Activated T-helper 2 cell treated with anti-CD3 and anti-CD28 coated beads, Interferon-gamma antibody, Interleukin-2, Interleukin-4, amounts not matched to agents 10 μg/mL and 5 μg/mL and 100 μg/mL, durations not matched to agents 14 hours and 24 hours and 36 hours (primary cell): ENCODE data around the gene TAB2. TPM values are rescaled to one million over a fixed set of nuclear protein-coding genes. Genes with fewer than 3 reads are reported as not detected.
"Not testable (repeated sequence)": the region's sequence is repeated elsewhere in the genome, so short reads cannot be mapped to it uniquely, and the experiment has no call there.

Source experiments
- DNase-seq: peaks from one replicate; pipeline ENCODE4 v3.0.0; 2021; ENCODE audit warnings: low spot score
- H3K27ac Mint-ChIP-seq: one replicate; pipeline ENCODE4 v1.8.0; 2021; ENCODE audit warnings: mixed read lengths
- H3K27me3 Mint-ChIP-seq: one replicate; pipeline ENCODE4 v1.8.0; 2021; ENCODE audit warnings: low read depth, mixed read lengths
- H3K36me3 Mint-ChIP-seq: one replicate; pipeline ENCODE4 v1.8.0; 2021; ENCODE audit warnings: low read depth, mixed read lengths
- H3K4me1 Mint-ChIP-seq: one replicate; pipeline ENCODE4 v1.8.0; 2021; ENCODE audit warnings: low read depth, mixed read lengths
- H3K4me3 Mint-ChIP-seq: one replicate; pipeline ENCODE4 v1.8.0; 2021; ENCODE audit warnings: low read depth, mild to moderate bottlenecking, moderate library complexity, mixed read lengths
- H3K9me3 Mint-ChIP-seq: one replicate; pipeline ENCODE4 v1.8.0; 2021; ENCODE audit warnings: mixed read lengths
- intact Hi-C: fragments of 100-400 bp; cut with micrococcal nuclease; formaldehyde crosslinking; loops from one replicate; pipeline ENCODE4 v1.15.1; 2023
- total RNA-seq: library from RNA; stranded (reverse); gene quantifications from 2 replicates; pipeline ENCODE4 v1.2.3, GENCODE V29; 2022

The TAB2 gene
- total RNA-seq, 1 donor from 2014 or later, result 110 TPM

GRCh38 chr6:149458196-149458595 is 140.7 kb downstream of the TAB2 start:
- Mint-ChIP-seq H3K4me1 (peaks cover 11% of the 10 kb centered on the region), H3K27me3 (no peaks in the 10 kb centered on the region), H3K36me3 (peaks cover 42% of the 10 kb centered on the region), H3K27ac (no peak overlapping the region), H3K4me3 (no peak overlapping the region), H3K9me3 (no peaks in the 10 kb centered on the region)
- DNase-seq, result no peak
- intact Hi-C loops, result no loop called here

- Mint-ChIP-seq H3K9me3 (no peaks in the 10 kb centered on the region), H3K4me3 (no peak overlapping the region), H3K27ac (peak overlapping the region; percentile 70), H3K4me1 (peaks cover 12% of the 10 kb centered on the region), H3K36me3 (peaks cover 42% of the 10 kb centered on the region), H3K27me3 (no peaks in the 10 kb centered on the region)
- DNase-seq, result no peak
- intact Hi-C loops, result no loop called here
Observed at GRCh38 chr6:149458806-149459205, 141.3 kb downstream of the TAB2 start.

- Mint-ChIP-seq H3K27me3 (no peaks in the 10 kb centered on the region), H3K9me3 (no peaks in the 10 kb centered on the region), H3K27ac (no peak overlapping the region), H3K36me3 (peaks cover 47% of the 10 kb centered on the region), H3K4me1 (peaks cover 18% of the 10 kb centered on the region), H3K4me3 (no peak overlapping the region)
- DNase-seq, result no peak
- intact Hi-C loops, result no loop called here
Observed at GRCh38 chr6:149459761-149460160, 142.2 kb downstream of the TAB2 start.

GRCh38 chr6:149460249-149460648 is 142.7 kb downstream of the TAB2 start:
- Mint-ChIP-seq H3K36me3 (peaks cover 47% of the 10 kb centered on the region), H3K4me1 (peaks cover 18% of the 10 kb centered on the region)
- H3K27ac Mint-ChIP-seq, H3K27me3 Mint-ChIP-seq, H3K4me3 Mint-ChIP-seq, intact Hi-C loops, H3K9me3 Mint-ChIP-seq, DNase-seq: not testable (repeated sequence)

Other genes with a start within 250 kb of the TAB2 start
- gene SUMO4, start 82.5 kb downstream of the TAB2 start, total RNA-seq, result 7.7 and 7.8 TPM in 2 replicates
- gene ZC3H12D, start 167.3 kb downstream of the TAB2 start, total RNA-seq, result 15.0 and 15.6 TPM in 2 replicates
- 20.4 and 20.5 TPM in 2 replicates for gene PPIL4, start 228.3 kb downstream of the TAB2 start, total RNA-seq
- 17.6 and 19.0 TPM in 2 replicates for gene GINM1, start 248.7 kb downstream of the TAB2 start, total RNA-seq